Glomerular endothelial cell (primary cell): ENCODE measurements around the gene DMBT1. TPM values are rescaled to one million over a fixed set of nuclear protein-coding genes. Genes with fewer than 3 reads are reported as not detected.

ENCODE experiments used
- DNase-seq: peaks from one replicate; pipeline ENCODE4 v3.0.0-alpha.2; 2011; ENCODE audit warnings: low read depth, low spot score; ENCODE audit errors: extremely low read depth
- total RNA-seq: library from RNA; depleted of rRNA; stranded (reverse); fragments of >200 nt; gene quantifications from 2 replicates; pipeline ENCODE4 v1.2.3, GENCODE V29; 2015

DMBT1 gene
- 0.12 TPM in 1 of 2 replicates, not detected in the other for total RNA-seq

GRCh38 chr10:122560279-122560804 lies at the start of gene DMBT1:
Gene DMBT1 (plus strand): TSS chr10:122560754. CDS start chr10:122560771, 17 bp downstream.
- no peak for DNase-seq

GRCh38 chr10:122513053-122513452 lies 47.5 kb upstream of the DMBT1 start:
- no peak for DNase-seq

- DNase-seq: no peak
Measured at GRCh38 chr10:122514045-122514840, 46.3 kb upstream of the DMBT1 start.

- no peak for DNase-seq
Measured at GRCh38 chr10:122515022-122515424, 45.5 kb upstream of the DMBT1 start.

- no peak for DNase-seq
Measured at GRCh38 chr10:122515588-122516231, 44.8 kb upstream of the DMBT1 start.

GRCh38 chr10:122516734-122517133 lies 43.8 kb upstream of the DMBT1 start:
- DNase-seq: no peak

- no peak for DNase-seq
Measured at GRCh38 chr10:122519144-122519543, 41.4 kb upstream of the DMBT1 start.

GRCh38 chr10:122519873-122520272 lies 40.7 kb upstream of the DMBT1 start:
- DNase-seq: no peak

GRCh38 chr10:122521011-122521410 lies 39.5 kb upstream of the DMBT1 start:
- no peak for DNase-seq

GRCh38 chr10:122524811-122525210 lies 35.7 kb upstream of the DMBT1 start:
- DNase-seq: no peak

- no peak for DNase-seq
Measured at GRCh38 chr10:122525788-122526187, 34.8 kb upstream of the DMBT1 start.

GRCh38 chr10:122526892-122527291 lies 33.7 kb upstream of the DMBT1 start:
- DNase-seq: no peak

GRCh38 chr10:122530177-122530576 lies 30.4 kb upstream of the DMBT1 start:
- peak; percentile 86 for DNase-seq

- no peak for DNase-seq
Measured at GRCh38 chr10:122531261-122531660, 29.3 kb upstream of the DMBT1 start.

GRCh38 chr10:122531939-122532338 lies 28.6 kb upstream of the DMBT1 start:
- DNase-seq: no peak

GRCh38 chr10:122532601-122533296 lies 27.8 kb upstream of the DMBT1 start:
- DNase-seq: no peak

GRCh38 chr10:122537545-122537944 lies 23.0 kb upstream of the DMBT1 start:
- no peak for DNase-seq

GRCh38 chr10:122541541-122542002 lies 19.0 kb upstream of the DMBT1 start:
- DNase-seq: no peak

GRCh38 chr10:122543676-122544445 lies 16.7 kb upstream of the DMBT1 start:
- DNase-seq: no peak

- no peak for DNase-seq
Measured at GRCh38 chr10:122544493-122544892, 16.1 kb upstream of the DMBT1 start.
